GM12873 (cell line): Measurements from ENCODE around the gene USP34.

Experiments used
- CTCF ChIP-seq: IDR thresholded peaks from 2 replicates; pipeline ENCODE4 v1.5.1; 2012; ENCODE audit warnings: low read depth, mild to moderate bottlenecking, moderate library complexity, low read length, control low read depth; ENCODE audit not compliant: insufficient read depth; ENCODE audit errors: missing control alignments

USP34 gene

GRCh38 chr2:61229936-61230335 lies 241.0 kb downstream of the USP34 start:
- no peak for TF ChIP-seq CTCF

GRCh38 chr2:61222567-61222966 lies 248.3 kb downstream of the USP34 start:
- TF ChIP-seq CTCF: no peak

GRCh38 chr2:61221819-61222218 lies 249.1 kb downstream of the USP34 start:
- TF ChIP-seq CTCF: no peak

- no peak for TF ChIP-seq CTCF
Observed at GRCh38 chr2:61220768-61221167, 250.1 kb downstream of the USP34 start.

DNA sequence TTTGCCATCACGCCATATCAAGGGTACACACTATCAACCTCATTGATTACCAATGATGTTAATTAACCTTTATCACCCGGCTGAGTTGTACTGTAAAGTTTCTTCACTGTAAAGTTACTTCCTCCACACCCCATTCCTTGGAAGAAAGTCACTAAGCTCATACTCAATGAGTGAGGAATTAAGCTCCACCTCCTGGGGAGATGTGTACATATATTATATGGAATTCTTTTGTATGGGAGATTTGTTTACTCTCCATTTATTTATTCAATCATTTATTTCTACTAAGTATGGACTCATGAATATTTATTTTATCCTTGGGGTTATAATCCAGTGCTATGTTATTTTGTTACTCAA lies 252.1 kb downstream of the USP34 start:
- no peak for TF ChIP-seq CTCF

- TF ChIP-seq CTCF: no peak
Observed at GRCh38 chr2:61218076-61218816, 252.6 kb downstream of the USP34 start.

- no peak for TF ChIP-seq CTCF
Observed at GRCh38 chr2:61214171-61214570, 256.7 kb downstream of the USP34 start.
